Measurements from ENCODE around the gene ARMH3. TPM values are rescaled to one million over a fixed set of nuclear protein-coding genes. Genes with fewer than 3 reads are reported as not detected.
"Not testable (repeated sequence)": the region's sequence is repeated elsewhere in the genome, so short reads cannot be mapped to it uniquely, and the experiment has no call there.

The ARMH3 gene
- polyA plus RNA-seq, 4 donors = 14.9 to 20.9 (median 19.4) TPM

DNA sequence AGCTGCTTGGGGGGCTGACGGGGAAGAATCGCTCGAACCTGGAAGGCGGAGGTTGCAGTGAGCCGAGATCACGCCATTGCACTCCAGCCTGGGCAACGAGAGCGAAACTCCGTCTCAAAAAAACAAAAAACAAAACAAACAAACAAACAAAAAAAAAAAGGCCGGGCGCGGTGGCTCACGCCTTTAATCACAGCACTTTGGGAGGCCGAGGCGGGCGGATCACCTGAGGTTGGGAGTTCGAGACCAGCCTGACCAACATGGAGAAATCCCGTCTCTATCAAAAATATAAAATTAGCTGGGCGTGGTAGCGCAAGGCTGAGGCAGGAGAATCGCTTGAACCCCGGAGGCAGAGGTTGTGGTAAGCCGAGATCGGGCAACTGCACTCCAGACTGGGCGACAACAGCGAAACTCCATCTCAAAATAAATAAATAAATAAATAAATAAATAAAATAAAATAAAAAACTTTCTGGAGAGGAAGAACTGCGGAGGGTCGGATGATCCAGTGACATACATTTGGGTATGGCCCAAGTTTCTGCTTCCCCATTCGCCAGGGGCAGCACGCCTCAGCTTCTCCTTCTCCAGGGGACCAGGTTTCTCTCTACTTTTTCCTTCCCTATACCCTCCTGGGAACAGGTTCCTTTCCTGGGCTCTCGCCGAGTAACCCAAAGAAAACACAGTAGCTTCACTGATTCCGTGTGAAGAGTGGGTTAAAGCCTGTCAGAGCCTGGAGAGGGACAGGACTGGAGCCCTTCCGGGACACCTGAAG, 909 bp downstream of the ARMH3 start:
- peak in 1 of 4 donors; percentile 18 for DNase-seq (ENCODE audit: low read depth in 4 of 4, low spot score in 3 of 4)

DNA sequence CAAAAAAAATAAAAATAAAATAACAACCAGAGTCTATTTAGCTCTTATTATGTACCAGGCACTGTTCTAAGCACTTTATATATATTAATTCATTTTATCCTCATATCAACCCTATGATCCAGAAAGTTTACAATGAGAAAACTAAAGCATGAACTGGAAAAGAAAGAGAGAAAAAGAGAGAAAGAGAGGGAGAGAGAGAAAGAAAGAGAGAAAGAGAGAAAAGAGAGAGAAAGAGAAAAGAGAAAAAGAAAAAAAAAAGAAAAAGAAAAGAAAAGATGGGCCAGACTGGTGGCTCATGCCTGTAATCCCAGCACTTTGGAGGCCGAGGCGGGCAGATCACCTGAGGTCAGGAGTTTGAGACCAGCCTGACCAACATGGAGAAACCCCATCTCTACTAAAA, 9.9 kb downstream of the ARMH3 start:
- DNase-seq (ENCODE audit: low read depth in 4 of 4, low spot score in 3 of 4) = no peak

DNA sequence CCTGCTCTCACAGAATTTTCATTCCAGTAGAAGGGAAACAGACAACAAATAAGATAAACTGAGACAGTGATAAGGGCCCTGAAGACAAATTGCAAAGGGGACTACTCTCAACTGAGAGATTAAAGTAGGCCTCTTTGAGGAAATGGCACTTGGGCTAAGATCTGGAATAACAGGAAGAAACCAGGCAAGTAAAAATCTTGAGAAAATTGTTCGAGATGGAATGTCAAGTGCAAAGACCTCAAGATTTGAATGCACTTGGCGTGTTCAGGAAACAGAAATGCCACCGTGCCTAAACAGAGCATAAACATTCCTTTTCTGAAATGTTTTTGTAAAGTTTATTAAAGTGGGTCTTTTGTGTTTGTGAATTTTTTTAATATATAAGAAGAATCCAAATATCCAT, 10.7 kb downstream of the ARMH3 start:
- no peak for DNase-seq (ENCODE audit: low read depth in 4 of 4, low spot score in 3 of 4)

DNA sequence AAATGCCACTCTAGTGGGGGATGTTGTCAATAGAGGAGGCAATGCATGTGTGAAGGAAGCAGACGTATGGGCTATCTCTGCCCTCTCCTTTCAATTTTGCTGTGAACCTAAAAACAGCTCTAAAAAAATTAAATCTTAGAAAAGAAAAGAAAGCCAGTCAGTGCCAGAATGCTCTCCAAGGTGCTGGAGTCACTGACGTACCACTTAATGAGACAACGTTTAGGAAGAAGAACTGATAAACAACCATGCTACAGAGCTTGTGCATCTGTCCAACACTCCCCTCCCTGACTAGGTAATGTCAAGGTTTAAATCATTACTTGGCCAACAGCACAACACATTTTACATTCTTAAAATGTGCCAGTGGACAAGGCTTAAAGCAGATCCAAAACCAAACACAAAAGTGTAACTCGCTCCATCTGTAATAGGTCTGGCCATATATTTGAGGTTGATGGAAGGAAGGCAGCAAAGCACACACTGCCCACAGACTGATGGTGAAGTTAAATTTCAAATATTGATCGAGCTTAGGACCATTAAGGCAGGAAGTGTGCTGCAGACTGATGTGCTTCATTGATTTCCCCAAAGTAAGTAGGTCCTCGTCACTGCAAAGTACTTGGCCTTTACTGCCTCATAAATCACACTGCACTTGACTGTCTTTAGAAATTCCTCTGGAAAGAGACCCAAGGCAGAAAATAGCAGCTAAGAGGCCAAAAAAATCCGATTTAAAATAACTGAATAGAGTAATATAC, 15.5 kb downstream of the ARMH3 start:
- DNase-seq (ENCODE audit: low read depth in 4 of 4, low spot score in 3 of 4) = peak in 1 of 4 donors; percentile 17

DNA sequence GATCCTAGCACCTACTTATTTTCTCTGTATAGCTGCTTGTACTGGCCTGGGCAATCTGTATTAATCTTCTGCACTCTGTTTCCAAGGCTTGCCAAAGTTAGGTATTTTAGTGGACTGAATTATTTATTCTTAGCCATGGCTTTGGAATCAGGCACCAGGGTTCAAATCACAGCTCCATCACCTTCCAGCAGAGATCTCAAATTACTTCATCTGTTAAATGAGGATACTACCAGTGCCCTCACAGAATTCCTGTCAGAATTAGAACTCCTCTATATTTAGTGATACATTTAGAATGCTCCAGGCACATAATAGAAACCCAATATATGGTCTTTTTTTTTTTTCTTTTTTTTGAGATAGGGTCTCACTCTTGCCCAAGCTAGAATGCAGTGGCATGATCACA, 17.6 kb downstream of the ARMH3 start:
- DNase-seq (ENCODE audit: low read depth in 4 of 4, low spot score in 3 of 4) = no peak

DNA sequence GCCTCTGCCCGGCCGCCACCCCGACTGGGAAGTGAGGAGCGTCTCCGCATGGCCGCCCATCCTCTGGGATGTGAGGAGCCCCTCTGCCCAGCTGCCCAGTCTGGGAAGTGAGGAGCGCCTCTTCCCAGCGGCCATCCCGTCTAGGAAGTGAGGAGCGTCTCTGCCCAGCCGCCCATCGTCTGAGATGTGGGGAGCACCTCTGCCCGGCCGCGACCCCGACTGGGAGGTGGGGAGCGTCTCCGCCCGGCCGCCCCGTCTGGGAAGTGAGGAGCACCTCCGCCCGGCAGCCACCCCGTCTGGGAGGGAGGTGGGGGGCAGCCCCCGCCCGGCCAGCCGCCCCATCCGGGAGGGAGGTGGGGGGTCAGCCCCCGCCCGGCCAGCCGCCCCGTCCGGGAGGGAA, 20.2 kb downstream of the ARMH3 start:
- DNase-seq (ENCODE audit: low read depth in 4 of 4, low spot score in 3 of 4) = not testable (repeated sequence)

DNA sequence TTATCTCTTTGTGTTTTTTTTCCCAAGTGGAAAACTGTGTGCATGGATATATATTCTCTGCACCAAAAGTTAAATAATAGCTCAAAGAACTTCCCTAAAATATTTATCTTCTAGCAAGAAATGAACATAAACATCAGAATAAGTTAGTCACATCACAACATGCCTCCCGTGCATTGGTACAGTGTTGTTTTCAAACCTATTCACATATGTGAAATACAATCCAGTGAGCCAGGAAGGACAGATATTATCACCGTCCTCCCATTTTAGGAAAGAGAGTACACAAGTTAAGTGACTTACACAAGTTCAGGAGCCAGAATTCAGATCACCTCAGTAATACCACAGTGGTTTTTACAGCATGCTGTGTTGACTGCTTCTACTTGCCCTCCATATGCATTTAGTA, 22.2 kb downstream of the ARMH3 start:
- DNase-seq (ENCODE audit: low read depth in 4 of 4, low spot score in 3 of 4) = no peak

DNA sequence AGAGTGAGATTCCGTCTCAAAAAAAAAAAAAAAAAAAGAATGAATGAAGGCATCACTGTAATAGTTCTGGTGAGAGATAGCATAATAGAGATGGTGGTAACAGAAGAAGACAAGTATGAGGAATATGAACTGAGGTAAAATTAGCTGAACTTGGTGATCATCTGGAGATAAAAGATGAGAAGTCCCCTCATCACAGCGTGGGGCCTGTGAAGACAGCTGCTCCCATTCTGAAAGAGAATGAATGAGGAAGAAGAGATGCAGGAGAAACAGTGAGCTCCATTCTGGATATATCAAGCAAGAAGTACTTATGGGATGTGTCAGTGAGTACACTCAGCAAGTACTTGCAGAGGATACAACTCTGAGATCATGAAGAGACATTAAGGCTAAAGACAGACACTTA, 28.7 kb downstream of the ARMH3 start:
- DNase-seq (ENCODE audit: low read depth in 4 of 4, low spot score in 3 of 4) = no peak

DNA sequence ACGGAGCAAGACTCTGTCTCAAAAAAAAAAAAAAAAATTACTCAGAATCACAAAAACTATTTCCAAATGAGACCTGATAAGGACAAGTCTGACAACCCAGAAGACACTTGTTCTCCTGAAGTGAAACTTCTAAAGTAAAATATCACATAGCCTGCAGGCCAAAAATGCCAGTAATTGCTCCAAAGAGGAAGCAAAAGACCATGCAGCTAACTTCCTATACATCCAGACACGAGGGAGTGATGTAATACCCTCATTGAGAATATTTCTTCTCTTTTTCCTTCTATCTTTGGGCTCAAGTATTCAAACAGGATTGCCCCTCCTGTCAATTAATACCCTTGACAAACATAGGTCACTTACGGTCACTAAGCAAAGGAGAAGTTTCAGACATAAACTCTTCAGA, 31.2 kb downstream of the ARMH3 start:
- no peak for DNase-seq (ENCODE audit: low read depth in 4 of 4, low spot score in 3 of 4)

DNA sequence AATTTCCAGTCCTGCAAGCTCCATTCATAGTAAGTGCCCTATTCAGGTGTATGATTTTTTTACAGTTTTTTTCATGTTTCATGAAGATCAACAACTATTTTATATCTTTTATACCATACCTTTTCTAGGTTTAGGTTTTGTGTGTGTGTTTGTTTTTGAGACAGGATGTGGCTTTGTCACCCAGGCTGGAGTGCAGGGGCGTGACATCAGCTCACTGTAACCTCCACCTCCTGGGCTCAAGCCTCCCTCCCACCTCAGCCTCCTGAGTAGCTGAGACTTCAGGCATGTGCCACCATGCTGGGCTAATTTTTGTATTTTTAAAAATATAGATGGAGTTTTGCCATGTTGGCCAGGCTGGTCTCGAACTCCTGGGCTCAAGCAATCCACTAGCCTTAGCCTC, 35.0 kb downstream of the ARMH3 start:
- DNase-seq (ENCODE audit: low read depth in 4 of 4, low spot score in 3 of 4) = no peak

DNA sequence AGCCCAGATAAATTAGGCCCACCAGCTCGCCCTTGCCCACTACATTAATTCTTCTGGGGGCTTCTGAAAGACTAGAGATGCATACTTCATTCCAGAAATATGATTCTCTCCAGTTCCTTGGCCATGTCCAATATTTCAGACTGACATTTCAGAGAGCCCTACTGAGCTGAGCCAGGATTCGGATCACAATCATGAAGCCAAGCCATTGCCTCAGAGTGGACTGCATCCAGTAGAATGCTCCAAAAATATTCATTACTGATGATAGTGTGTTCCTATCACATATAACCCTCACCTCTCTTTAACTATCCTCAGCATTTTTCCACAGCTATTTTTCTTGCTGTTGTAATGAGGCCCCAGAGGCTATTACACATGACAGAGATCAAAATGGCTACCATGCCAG, 38.7 kb downstream of the ARMH3 start:
- DNase-seq (ENCODE audit: low read depth in 4 of 4, low spot score in 3 of 4) = no peak

DNA sequence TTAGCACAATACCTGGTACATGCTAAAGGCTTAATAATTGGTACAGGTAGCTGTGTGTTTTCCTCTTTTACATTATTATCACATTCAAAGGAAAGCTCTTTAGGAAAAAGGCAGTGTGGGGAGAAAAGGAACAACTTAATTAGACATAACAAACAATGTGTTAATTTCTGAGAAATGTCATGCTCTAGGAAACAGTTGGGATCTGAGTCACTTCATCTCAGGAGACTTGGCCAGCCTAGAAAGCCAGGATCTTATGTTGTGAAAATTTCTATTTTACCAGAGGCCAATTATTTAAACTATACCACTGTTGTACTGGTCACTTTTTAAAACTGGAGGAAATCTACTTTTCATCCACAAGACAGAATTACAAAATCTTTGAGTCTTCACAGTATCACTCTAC, 39.6 kb downstream of the ARMH3 start:
- no peak for DNase-seq (ENCODE audit: low read depth in 4 of 4, low spot score in 3 of 4)

DNA sequence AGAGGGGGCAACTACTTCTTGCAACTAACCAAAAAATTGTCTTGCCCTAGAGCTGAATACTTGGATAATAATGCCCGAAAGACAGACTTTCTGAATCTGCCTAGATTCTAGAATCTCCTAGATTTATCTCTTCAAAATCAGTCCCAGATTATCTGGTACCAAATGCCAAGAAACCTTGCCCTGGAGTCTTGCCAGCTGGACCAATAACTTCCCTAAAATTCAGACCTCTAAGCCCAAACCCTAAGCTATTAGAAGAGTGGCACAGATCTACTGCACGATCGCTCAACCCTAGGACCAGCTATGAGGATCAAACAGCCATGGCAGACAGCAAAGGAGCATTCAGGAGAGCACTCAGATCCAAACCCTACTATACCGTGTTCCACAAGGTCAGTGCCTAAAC, 45.0 kb downstream of the ARMH3 start:
- no peak for DNase-seq (ENCODE audit: low read depth in 4 of 4, low spot score in 3 of 4)

DNA sequence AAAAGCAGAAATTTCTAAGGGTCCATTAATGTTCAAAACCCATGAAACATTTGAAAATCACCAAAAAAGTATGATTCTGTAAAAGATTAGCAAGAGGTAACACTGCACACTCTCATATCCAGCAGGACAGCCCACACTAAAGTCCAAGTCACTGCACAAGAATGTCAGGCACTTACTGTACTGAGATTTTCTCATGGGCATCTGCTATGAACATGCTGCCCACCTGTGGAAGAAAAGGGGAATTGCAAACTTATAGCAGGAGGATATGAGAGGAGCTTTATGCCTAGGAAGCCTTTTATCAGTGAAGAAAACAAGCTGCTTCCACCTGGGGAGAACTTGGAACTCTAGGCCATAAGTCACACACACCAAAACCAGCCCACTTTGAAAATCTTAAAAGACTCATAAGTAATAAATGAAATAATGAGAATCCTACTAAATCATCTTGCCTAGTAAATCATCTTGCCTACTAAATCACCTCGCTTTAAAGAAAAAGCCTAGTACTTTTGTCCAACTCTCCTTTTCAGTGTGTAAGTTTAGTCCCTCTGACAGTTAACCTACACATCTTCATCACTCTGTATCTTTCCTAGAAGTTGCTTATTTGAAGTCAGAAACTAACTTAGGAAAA, 46.1 kb downstream of the ARMH3 start:
- peak; percentile 50 to 71 (median 65) for DNase-seq (ENCODE audit: low read depth in 4 of 4, low spot score in 3 of 4)

DNA sequence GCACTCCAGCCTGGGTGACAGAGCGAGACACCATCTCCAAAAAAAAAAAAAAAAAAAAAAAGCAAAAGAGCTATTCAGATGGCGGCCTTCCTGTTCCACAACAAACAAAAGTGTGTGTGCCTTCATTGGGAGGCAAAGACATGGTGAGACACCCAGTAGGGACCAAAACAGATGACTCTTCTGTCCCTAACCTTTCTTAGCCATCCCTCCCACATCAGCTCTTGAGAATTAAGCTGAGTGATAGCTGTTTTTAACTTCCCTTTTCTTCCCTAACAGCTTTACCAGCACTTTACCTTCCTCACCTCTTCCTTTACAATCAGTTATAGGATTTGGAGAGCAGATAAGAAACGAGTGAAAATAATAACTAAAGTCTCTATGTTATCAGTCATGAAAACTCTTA, 48.2 kb downstream of the ARMH3 start:
- no peak for DNase-seq (ENCODE audit: low read depth in 4 of 4, low spot score in 3 of 4)

DNA sequence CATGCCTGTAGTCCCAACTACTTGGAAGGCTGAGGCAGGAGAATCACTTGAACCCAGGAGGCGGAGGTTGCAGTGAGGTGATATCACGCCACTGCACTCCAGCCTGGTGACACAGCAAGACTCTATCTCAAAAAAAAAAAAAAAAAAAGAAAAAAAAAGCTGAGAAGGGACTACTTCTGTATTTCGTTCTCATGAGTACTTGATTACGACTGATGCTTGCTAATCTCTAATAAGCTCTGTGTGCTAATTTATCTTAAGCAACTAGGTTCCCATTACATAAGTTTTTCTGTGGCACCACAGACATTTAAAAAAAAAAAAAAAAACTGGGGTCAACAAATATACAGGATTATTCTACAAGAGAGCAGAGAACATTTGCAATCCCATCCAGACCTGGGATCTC, 48.9 kb downstream of the ARMH3 start:
- not testable (repeated sequence) for DNase-seq (ENCODE audit: low read depth in 4 of 4, low spot score in 3 of 4)

DNA sequence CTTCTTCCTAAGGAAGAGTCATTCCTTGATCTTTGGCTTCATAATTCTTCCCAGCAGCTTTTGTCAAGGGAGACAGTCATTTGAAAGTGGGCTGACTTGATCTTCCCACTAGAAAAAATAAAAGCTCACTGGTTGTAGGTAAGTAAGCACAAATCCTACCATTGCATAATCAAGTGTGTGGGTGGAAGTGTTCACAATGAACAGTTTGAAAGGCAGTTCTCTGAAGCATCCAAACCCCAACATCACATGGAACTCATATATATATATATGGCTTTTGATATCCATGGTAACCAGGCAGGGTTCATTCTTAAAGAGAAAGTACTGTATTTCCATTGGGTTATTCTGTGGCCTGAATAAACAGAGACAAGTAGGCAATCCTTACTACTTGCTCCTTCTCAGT, 51.6 kb downstream of the ARMH3 start:
- DNase-seq (ENCODE audit: low read depth in 4 of 4, low spot score in 3 of 4) = no peak

DNA sequence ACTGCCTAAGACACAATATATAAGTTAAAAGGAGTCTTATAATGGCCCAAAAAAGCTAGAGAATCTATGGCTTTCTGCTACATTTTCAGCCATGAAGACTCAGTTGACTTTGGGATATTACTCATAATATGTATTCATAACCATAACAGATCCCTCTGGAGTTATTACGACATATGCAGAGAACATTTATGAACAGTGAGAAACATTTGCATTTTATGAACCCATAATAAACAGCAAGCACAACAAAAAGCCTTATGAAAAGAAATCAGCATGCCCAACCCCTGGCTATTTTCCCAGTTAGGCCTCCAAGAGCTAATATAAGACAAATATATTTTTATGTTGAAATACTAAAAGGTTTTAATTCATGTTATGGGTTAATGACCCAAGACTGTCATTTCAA, 52.4 kb downstream of the ARMH3 start:
- no peak for DNase-seq (ENCODE audit: low read depth in 4 of 4, low spot score in 3 of 4)

DNA sequence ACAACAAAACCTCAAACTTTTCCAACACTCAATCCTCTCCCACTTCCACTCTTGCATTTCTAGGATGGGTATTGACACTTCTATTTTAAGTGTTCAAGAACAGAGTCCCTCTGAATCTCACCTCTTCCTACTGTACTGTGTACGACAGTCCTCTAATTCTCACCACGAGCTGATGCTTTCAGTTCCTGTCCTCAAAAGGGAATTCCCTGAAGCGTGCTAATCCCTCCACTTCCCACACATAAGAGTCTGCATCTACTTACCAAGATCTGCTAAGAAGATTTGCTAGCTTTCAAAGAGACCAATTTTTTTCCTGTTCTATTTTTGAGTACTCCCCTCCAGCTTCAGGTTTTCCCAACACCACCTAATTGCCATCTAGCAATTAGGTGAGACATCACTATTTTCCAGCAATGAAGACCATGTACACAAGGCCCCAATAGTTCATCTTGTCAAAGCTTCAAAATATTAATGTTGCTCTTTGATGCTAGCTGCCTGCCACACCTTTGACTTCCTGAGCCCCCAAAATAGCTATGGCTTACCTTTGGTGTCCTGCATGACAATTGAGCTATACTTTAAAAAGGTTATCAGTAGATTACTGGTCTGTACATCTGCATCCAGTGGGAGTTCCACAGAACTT, 54.4 kb downstream of the ARMH3 start:
- no peak for DNase-seq (ENCODE audit: low read depth in 4 of 4, low spot score in 3 of 4)

DNA sequence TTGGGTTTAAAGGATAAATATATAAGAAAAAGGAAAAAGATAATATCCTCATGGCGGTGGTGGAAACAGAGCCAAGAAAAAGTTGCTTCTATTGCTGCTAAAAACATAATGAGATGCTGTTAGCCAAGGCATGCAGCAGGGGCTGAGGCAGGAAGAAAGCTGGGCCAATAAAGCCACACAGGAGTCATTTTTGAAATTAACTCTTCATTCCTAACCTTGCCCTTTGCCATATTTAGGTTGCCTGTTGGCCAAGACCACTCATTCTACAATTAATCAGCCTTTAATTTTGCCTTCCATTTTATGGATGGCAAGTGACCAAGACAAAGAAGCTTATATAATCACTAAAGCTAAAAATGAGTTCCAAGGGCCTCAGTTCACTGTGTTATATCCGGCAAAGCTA, 58.2 kb downstream of the ARMH3 start:
- DNase-seq (ENCODE audit: low read depth in 4 of 4, low spot score in 3 of 4) = no peak

DNA sequence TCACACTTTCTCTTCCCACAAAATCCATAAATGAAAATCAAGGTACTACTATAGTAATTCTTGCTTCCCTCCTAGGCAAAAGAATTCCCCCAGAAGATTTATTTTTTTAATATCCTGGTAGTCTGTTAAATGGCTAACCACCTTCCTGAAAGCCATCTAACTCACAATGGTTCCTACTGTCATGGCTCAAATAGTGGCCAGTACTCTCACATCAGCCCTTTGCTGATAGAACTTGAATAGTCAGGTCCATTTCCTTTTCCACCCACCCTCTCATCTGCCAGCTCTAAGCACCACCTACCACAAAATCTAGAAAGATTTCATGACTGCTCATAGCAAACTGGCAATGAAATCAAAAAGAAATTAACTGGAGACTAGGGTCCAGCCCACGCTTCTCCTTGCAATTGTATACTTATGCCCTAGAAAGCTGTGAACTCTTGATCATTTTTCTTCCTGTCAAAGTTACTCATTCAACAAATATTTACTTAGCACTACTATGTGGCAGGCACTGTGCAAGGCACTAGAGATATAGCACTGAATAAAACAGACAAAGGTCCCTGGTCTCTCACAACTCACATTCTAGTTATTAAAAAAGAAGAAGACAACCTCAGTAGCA, 60.4 kb downstream of the ARMH3 start:
- no peak for DNase-seq (ENCODE audit: low read depth in 4 of 4, low spot score in 3 of 4)
